Neutrophil (primary cell): ENCODE data around the gene UTP11.
A peak's percentile ranks its signal among the peaks of the same experiment; 100 is the strongest.

ENCODE experiments used
- H3K27ac ChIP-seq: fragments of 200-600 bp; sonication (generic); 2 replicates; pipeline ENCODE4 v1.5.1; 2016; ENCODE audit warnings: mild to moderate bottlenecking, moderate library complexity
- H3K27me3 ChIP-seq: fragments of 200-600 bp; sonication (generic); 2 replicates; pipeline ENCODE4 v1.6.0; 2016; ENCODE audit warnings: mild to moderate bottlenecking
- H3K36me3 ChIP-seq: fragments of 200-600 bp; sonication (generic); 2 replicates; pipeline ENCODE4 v1.5.1; 2017
- H3K4me1 ChIP-seq, 2 experiments: fragments of 200-600 bp in 1 of 2; sonication (generic) in 1 of 2; 1 replicate in 1 of 2; 2 replicates in 1 of 2; pipeline versions ENCODE4 v1.5.1 to v1.6.1; 2013 to 2016; ENCODE audit warnings: low read depth in 1 of 2, low read length in 1 of 2, mild to moderate bottlenecking in 1 of 2, moderate library complexity in 1 of 2; ENCODE audit not compliant: control insufficient read depth in 1 of 2, insufficient read depth in 1 of 2
- H3K4me3 ChIP-seq, 2 experiments: fragments of 200-600 bp in 1 of 2; sonication (generic) in 1 of 2; 1 replicate in 1 of 2; 2 replicates in 1 of 2; pipeline ENCODE4 v1.5.1; 2013 to 2016; ENCODE audit warnings: low read depth in 1 of 2, low read length in 1 of 2, mild to moderate bottlenecking in 1 of 2, moderate library complexity in 1 of 2
- H3K9me3 ChIP-seq: fragments of 200-600 bp; sonication (generic); 2 replicates; pipeline ENCODE4 v1.5.1; 2016
- TF ChIP-seq, protein P1 (sequence below): fragments of 200-600 bp; sonication (generic); IDR thresholded peaks from 2 replicates; pipeline ENCODE4 v1.5.1; 2016; ENCODE audit warnings: antibody characterized with exemption

UTP11 gene

DNA sequence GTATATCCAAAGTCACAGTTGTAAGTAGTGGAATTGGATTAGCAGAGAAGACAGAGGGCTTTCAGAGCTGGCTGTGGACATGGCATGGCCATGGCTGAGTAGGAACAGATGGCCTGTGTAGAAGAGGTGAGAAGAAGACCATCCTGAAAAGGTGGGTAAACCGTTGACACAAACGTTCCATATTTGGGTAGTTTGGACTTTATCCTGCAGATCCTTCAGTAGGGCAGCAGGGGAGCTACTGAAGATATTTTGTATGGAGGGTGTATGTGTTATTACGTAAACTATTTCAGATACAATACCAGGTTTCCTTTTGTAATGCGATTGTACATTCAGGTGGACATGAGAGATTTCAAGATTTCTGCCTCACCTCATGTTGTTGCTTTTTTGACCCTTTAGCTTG, 1.6 kb downstream of the UTP11 start:
- no peak overlapping the region for H3K27ac ChIP-seq
- H3K4me3 ChIP-seq = no peak overlapping the region

DNA sequence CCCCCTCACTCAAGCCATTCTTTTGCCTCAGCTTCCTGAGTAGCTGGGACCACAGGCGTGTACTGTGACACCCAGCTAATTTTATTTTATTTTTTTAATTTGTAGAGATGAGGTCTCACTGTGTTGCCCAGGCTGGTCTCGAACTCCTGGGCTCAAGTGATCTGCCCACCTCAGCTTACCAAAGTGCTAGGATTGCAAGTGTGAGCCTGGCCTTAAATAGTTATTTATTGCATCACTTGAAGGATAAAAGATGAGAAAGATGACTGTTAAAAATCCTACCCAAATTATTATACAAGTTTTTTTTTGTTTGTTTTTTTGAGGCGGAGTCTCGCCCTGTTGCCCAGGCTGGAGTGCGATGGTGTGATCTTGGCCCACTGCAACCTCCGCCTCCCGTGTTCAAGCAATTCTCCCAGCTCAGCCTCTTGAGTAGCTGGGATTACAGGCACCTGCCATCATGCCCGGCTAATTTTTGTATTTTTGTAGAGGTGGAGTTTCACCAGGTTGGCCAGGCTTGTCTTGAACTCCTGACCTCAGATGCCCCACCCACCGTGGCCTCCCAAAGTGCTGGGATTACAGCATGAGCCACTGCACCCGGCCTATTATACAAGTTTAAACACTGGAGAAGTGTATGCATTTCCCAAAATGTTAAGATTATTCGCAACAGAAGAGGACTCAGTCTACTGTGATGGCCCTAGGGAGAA, 2.3 kb downstream of the UTP11 start:
- peaks cover 15 to 19% of the 10 kb centered on the region in 2 experiments for H3K4me1 ChIP-seq
- TF ChIP-seq, protein P1, sequence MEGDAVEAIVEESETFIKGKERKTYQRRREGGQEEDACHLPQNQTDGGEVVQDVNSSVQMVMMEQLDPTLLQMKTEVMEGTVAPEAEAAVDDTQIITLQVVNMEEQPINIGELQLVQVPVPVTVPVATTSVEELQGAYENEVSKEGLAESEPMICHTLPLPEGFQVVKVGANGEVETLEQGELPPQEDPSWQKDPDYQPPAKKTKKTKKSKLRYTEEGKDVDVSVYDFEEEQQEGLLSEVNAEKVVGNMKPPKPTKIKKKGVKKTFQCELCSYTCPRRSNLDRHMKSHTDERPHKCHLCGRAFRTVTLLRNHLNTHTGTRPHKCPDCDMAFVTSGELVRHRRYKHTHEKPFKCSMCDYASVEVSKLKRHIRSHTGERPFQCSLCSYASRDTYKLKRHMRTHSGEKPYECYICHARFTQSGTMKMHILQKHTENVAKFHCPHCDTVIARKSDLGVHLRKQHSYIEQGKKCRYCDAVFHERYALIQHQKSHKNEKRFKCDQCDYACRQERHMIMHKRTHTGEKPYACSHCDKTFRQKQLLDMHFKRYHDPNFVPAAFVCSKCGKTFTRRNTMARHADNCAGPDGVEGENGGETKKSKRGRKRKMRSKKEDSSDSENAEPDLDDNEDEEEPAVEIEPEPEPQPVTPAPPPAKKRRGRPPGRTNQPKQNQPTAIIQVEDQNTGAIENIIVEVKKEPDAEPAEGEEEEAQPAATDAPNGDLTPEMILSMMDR = no peak

More for the DNA sequence above, 1.6 kb downstream of the UTP11 start:
- H3K27me3 ChIP-seq = no peaks in the 10 kb centered on the region
- TF ChIP-seq, protein P1 = no peak
- peaks cover 17 to 19% of the 10 kb centered on the region in 2 experiments for H3K4me1 ChIP-seq
- H3K9me3 ChIP-seq = no peaks in the 10 kb centered on the region
- peaks cover 13% of the 10 kb centered on the region for H3K36me3 ChIP-seq

GRCh38 chr1:38015978-38016725, 3.6 kb downstream of the UTP11 start:
- Histone ChIP-seq H3K27me3 (no peaks in the 10 kb centered on the region), H3K36me3 (peaks cover 32% of the 10 kb centered on the region), H3K9me3 (no peaks in the 10 kb centered on the region), H3K4me1 (peaks cover 15 to 19% of the 10 kb centered on the region in 2 experiments), H3K4me3 (no peak overlapping the region), H3K27ac (no peak overlapping the region)
- TF ChIP-seq, protein P1 = no peak

More for the DNA sequence above, 2.3 kb downstream of the UTP11 start:
- Histone ChIP-seq H3K27ac (no peak overlapping the region), H3K9me3 (no peaks in the 10 kb centered on the region), H3K4me3 (no peak overlapping the region), H3K36me3 (peaks cover 19% of the 10 kb centered on the region), H3K27me3 (no peaks in the 10 kb centered on the region)

- peaks cover 2% of the 10 kb centered on the region in 2 experiments for H3K4me1 ChIP-seq
- no peak overlapping the region for H3K4me3 ChIP-seq
- H3K27me3 ChIP-seq = no peaks in the 10 kb centered on the region
- H3K36me3 ChIP-seq = peaks cover 58% of the 10 kb centered on the region
- TF ChIP-seq, protein P1 = peak; percentile 22
- H3K9me3 ChIP-seq = no peaks in the 10 kb centered on the region
- no peak overlapping the region for H3K27ac ChIP-seq
Measured at GRCh38 chr1:38018864-38019343, 6.4 kb downstream of the UTP11 start.

DNA sequence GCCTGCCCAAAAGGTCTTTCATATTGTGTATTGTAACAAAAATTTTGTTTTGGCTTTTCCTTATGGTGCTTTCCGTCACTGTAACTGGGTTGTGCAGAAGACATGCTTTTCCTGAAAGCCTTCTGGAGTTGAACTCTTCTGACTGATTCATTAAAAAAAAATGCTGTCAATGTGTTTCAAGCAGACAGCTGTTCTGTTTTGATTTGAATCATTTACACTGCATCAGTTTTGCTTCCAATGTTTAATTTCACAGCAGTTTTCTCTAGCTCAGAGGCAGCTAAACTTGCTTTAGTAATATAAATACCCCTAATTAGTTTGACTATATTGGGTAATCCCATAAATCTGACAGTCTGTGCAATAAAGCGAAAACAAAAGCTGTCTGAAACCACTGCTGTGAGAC, 7.9 kb downstream of the UTP11 start:
- H3K27ac ChIP-seq = no peak overlapping the region
- H3K4me3 ChIP-seq = no peak overlapping the region
- H3K27me3 ChIP-seq = no peaks in the 10 kb centered on the region
- H3K36me3 ChIP-seq = peaks cover 70% of the 10 kb centered on the region
- TF ChIP-seq, protein P1 = no peak
- no peaks in the 10 kb centered on the region for H3K9me3 ChIP-seq
- H3K4me1 ChIP-seq = no peaks in the 10 kb centered on the region
